Activated CD4-positive, CD25-positive, alpha-beta regulatory T cell treated with anti-CD3 and anti-CD28 coated beads, Interleukin-2, amount 50 U/mL, for 24 hours (primary cell): ENCODE data around the gene TMPRSS9.

ENCODE experiments used
- ATAC-seq, 2 donors: fragments of 150-1000 bp; cut with Tn5 transposase; one replicate each; pipeline ENCODE4 v1.10.0; 2021; ENCODE audit warnings: mild to moderate bottlenecking in 1 of 2, moderate library complexity in 1 of 2

TMPRSS9 gene

DNA sequence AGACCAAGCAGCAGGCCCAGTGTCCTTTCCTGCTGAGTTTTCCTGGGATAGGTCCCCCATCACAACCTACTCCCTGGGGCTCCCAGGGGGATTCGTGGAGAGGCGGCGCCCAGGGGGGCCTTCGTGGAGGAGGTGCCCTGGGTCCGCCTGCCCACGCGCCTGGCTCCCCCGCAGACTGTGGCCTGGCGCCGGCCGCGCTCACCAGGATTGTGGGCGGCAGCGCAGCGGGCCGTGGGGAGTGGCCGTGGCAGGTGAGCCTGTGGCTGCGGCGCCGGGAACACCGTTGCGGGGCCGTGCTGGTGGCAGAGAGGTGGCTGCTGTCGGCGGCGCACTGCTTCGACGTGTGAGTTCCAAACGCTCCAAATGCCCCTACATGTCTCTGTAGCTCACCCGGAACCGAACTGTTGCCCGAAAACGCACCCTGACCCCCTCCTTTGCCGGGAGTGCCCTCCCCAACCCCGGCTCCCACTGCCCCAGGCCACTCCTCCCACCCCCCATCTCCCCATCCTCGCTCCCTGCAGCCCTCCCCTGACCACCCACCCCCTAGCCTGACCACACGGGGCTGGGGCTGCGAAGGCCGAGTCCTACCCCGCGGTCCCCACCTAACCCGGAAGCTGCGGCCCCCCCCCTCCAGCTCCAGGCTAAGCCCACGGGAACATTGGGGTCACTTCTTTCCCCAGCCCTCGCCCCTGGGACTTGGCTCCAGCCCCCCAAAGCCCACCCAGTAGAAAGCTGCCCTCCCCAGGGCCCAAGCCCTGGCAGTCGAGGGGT lies 64.0 kb downstream of the TMPRSS9 start:
- ATAC-seq: no peak

- no peak for ATAC-seq
Measured at GRCh38 chr19:2424686-2425621, 64.9 kb downstream of the TMPRSS9 start.

GRCh38 chr19:2425622-2426581 lies 65.8 kb downstream of the TMPRSS9 start:
- no peak for ATAC-seq

GRCh38 chr19:2426611-2427428 lies 66.8 kb downstream of the TMPRSS9 start:
- ATAC-seq: peak; percentile 6 to 14

- ATAC-seq: peak; percentile 92 to 94
Measured at GRCh38 chr19:2427429-2428320, 67.6 kb downstream of the TMPRSS9 start, which contains the start of gene TIMM13. Gene TIMM13, minus strand, starts transcription at chr19:2427586. Its CDS starts 53 bp downstream, at chr19:2427533.

DNA sequence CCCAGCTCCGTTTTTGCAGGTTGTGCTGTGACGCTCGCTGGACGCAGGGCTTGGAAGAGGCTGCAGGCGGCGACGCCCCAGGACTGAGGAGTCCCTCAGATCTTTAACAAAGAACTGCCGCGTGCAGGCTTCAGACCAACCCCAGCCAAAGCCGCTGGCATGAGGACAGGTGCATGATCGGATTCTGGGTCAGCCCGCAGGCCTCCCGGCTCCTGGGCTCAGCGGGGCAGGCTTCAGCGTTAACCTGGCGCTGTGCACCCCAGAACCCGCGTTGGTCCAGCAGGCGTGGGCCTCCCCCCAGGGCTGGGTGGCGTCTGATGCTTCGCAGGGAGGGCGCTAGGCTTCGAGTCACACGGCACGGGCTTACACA lies 68.2 kb downstream of the TMPRSS9 start:
- ATAC-seq: no peak

GRCh38 chr19:2428756-2429711 lies 69.0 kb downstream of the TMPRSS9 start:
- no peak for ATAC-seq

DNA sequence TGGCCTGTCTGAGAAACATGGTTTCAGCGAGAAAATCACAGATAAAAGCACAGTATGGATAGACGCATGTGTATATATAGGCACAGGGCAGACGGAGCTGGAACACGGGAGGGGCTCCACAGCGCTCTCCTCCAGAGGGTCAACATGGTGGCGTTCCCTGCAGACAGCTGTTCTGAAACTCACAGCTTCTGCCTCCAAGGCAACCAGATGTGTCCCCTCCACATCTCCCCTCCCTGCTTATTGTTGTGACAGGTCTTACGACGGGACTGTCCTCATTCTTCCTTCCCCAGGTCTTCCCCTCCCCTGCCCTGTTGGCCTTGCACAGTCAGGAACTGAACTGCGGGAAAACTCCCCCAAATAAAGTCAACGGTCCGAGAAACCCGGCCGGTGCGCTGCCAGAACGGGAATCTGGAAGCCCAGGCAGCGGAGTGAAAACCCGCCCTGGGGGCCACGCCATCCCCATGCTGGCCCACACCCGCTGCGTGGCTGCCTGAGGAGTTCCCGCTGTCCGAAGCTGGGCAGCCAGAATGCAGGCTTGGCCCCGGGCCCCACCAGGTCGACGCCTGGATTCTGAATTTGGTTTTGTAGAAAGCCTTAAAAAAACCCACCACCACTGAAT lies 70.0 kb downstream of the TMPRSS9 start:
- ATAC-seq: no peak

DNA sequence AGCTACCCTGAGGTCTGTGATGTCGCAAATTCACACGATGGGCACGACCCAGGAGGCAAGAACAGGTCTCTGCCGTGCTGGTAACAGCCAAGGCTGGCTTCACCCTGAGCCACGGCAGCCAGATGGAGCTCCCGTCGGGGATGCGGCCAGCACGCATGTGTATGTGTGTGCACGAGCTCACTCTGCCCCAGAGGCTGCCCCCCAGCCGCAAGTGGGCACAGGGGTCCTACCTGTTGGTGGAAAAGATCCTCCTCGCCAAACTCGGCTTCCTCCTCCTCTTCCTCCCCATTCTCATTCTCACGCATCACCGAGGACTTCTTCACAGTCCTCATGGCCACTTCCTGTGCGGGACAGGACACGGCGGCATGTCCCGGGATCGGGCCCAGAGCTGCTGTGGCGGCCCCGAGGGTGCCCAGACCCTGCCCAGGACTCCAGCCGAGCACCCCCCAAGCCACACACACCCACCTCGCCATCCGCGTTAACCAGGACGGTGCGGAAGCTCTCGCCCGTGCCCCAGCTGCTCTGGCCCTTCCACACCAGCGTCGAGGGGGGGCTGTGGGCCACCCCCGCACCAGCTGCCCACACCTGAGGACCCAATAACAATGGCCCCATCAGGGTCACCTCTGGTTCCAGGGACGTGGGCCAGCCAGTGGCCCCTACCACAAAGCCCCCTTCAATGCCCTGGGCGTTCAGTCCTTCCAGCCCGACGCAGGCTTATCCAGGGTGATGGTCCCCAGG lies 71.4 kb downstream of the TMPRSS9 start:
- no peak for ATAC-seq

GRCh38 chr19:2432131-2432848 lies 72.2 kb downstream of the TMPRSS9 start:
- no peak for ATAC-seq

DNA sequence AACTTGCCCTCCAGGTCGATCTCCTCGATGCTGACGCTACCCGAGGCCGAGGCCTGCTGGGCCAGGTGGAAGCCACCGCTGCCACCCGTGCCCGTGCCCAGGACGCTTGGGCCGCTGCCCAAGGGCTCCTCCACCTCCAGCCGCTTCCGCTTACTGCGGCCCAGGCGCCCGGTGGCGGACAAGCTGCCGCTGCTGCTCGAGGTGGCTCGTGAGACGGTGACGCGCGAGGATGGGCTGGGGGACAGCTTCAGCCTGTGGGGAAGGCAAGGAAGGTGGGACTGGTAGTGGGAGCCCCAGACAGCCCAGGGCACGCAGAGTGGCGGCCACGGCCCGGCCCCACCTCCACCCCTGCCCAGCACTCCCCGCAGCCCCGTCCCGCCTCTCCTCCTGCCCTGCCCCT lies 73.8 kb downstream of the TMPRSS9 start:
- ATAC-seq: no peak

- no peak for ATAC-seq
Measured at GRCh38 chr19:2434267-2434666, 74.2 kb downstream of the TMPRSS9 start.

GRCh38 chr19:2434721-2435265 lies 74.7 kb downstream of the TMPRSS9 start:
- no peak for ATAC-seq

- ATAC-seq: no peak
Measured at GRCh38 chr19:2436384-2436783, 76.3 kb downstream of the TMPRSS9 start.

- no peak for ATAC-seq
Measured at GRCh38 chr19:2436926-2437325, 76.9 kb downstream of the TMPRSS9 start.

DNA sequence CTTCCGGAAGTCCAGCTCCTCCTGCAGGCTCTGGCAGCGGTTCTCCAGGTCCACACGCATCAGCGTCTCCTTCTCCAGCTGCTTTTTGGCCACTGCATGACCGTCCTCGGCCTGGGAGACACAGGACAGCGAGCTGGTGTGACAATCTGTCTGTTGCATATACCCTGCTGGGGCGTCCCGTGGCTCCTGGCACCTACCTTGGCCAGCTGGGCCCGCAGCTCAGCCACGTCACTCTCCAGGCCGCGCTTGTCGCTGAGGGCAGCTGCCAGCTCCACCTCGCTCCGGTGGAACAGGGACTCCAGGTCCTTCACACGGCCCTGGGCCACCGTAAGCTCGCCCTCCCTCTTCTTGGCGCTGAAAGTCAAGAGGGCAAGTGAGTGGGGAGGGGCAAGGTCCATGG lies 78.1 kb downstream of the TMPRSS9 start:
- no peak for ATAC-seq

DNA sequence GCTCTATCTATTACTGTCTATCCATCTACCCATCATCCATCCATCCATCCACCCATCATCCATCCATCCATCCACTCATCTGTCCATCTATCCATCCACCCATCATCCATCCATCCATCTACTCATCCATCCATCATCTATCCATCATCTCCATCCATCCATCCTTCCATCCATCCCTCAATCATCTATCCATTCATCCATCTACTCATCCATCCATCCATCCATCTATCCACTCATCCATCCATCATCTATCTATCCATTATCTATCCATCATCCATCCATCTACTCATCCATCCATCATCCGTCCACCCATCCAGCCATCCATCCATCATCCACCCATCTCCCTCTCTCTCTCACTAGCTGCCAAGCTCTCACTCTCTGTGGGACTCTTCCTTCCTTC lies 80.5 kb downstream of the TMPRSS9 start:
- ATAC-seq: no peak
